Measurements from ENCODE around the gene PON1.

The PON1 gene

GRCh38 chr7:95342642-95343307 lies 18.4 kb upstream of the PON1 start:
- no peak for TF ChIP-seq CTCF (IDR thresholded peaks at IDR 0.05; ENCODE audit: low read depth, low read length)
- no peaks in the 10 kb centered on the region for H3K27me3 ChIP-seq
- H3K9me3 ChIP-seq: no peaks in the 10 kb centered on the region
- no peak overlapping the region for H3K4me3 ChIP-seq (ENCODE audit: low read depth, low read length)
- DNase-seq: no peak
- H3K4me1 ChIP-seq: no peaks in the 10 kb centered on the region
- no peaks in the 10 kb centered on the region for H3K36me3 ChIP-seq

- H3K4me1 ChIP-seq: no peaks in the 10 kb centered on the region
- TF ChIP-seq CTCF (IDR thresholded peaks at IDR 0.05; ENCODE audit: low read depth, low read length): no peak
- H3K9me3 ChIP-seq: no peaks in the 10 kb centered on the region
- DNase-seq: no peak
- H3K27me3 ChIP-seq: no peaks in the 10 kb centered on the region
- H3K4me3 ChIP-seq (ENCODE audit: low read depth, low read length): no peak overlapping the region
- H3K36me3 ChIP-seq: no peaks in the 10 kb centered on the region
Observed at GRCh38 chr7:95342029-95342428, 17.7 kb upstream of the PON1 start.

- no peak for DNase-seq
Observed at GRCh38 chr7:95340491-95340890, 16.2 kb upstream of the PON1 start.

GRCh38 chr7:95338832-95339231 lies 14.5 kb upstream of the PON1 start:
- no peak for DNase-seq
- Histone ChIP-seq H3K27me3 (no peaks in the 10 kb centered on the region), H3K4me1 (no peaks in the 10 kb centered on the region), H3K9me3 (no peaks in the 10 kb centered on the region), H3K36me3 (no peaks in the 10 kb centered on the region), H3K4me3 (ENCODE audit: low read depth, low read length) (no peak overlapping the region)
- TF ChIP-seq CTCF (IDR thresholded peaks at IDR 0.05; ENCODE audit: low read depth, low read length): no peak

More at GRCh38 chr7:95340491-95340890, 16.2 kb upstream of the PON1 start:
- TF ChIP-seq CTCF (IDR thresholded peaks at IDR 0.05; ENCODE audit: low read depth, low read length): no peak
- no peak overlapping the region for H3K4me3 ChIP-seq (ENCODE audit: low read depth, low read length)
- no peaks in the 10 kb centered on the region for H3K9me3 ChIP-seq
- no peaks in the 10 kb centered on the region for H3K4me1 ChIP-seq
- no peaks in the 10 kb centered on the region for H3K36me3 ChIP-seq
- H3K27me3 ChIP-seq: no peaks in the 10 kb centered on the region

- TF ChIP-seq CTCF (IDR thresholded peaks at IDR 0.05; ENCODE audit: low read depth, low read length): no peak
- no peak for DNase-seq
- Histone ChIP-seq H3K4me3 (ENCODE audit: low read depth, low read length) (no peak overlapping the region), H3K27me3 (no peaks in the 10 kb centered on the region), H3K4me1 (no peaks in the 10 kb centered on the region), H3K9me3 (no peaks in the 10 kb centered on the region), H3K36me3 (no peaks in the 10 kb centered on the region)
Observed at GRCh38 chr7:95335093-95335492, 10.8 kb upstream of the PON1 start.

- DNase-seq: no peak
- no peak for TF ChIP-seq CTCF (IDR thresholded peaks at IDR 0.05; ENCODE audit: low read depth, low read length)
- Histone ChIP-seq H3K36me3 (no peaks in the 10 kb centered on the region), H3K9me3 (no peaks in the 10 kb centered on the region), H3K27me3 (no peaks in the 10 kb centered on the region), H3K4me1 (no peaks in the 10 kb centered on the region), H3K4me3 (ENCODE audit: low read depth, low read length) (no peak overlapping the region)
Observed at GRCh38 chr7:95334447-95334846, 10.1 kb upstream of the PON1 start.
